ENCODE data around the gene SMG6. TPM values are rescaled to one million over a fixed set of nuclear protein-coding genes. Genes with fewer than 3 reads are reported as not detected.

SMG6 gene
- total RNA-seq, 2 donors from 2014 or later = 33.2 to 82.9 TPM

DNA sequence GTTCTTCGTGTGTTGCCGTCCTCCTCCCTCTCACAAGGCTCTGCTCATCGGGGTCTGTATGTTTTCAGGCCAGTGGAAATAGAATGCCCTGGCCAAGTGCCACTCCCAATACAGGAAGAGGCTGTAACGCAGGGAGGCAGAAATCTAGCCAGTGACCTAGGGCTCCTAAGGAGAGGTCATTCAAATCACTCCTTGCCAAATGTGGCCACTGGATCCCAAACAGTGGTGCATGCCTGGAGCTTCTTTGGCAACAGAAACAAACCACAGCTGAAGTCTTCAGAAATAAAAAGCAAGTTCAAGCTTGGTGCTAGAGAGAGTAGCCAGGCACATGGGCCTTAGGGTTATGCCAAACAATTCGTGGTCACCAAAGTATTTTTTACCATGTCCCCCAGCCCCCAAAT, 66.1 kb downstream of the SMG6 start:
- no peak for ATAC-seq (ENCODE audit: insufficient number of reproducible peaks, low FRiP score, low read depth)
- DNase-seq (ENCODE audit: low spot score) = no peak
- Histone ChIP-seq H3K4me1 (ENCODE audit: control insufficient read depth in 1 of 2, low read depth in 2 of 2) (peaks cover 43 to 79% of the 10 kb centered on the region in 2 donors), H3K9me3 (no peaks in the 10 kb centered on the region), H3K27me3 (replicated peaks; ENCODE audit: insufficient read depth) (no peaks in the 10 kb centered on the region), H3K4me3 (peak overlapping the region; percentile 51), H3K36me3 (no peaks in the 10 kb centered on the region), H3K27ac (peak overlapping the region; percentile 77 to 80)
- TF ChIP-seq, protein P1, sequence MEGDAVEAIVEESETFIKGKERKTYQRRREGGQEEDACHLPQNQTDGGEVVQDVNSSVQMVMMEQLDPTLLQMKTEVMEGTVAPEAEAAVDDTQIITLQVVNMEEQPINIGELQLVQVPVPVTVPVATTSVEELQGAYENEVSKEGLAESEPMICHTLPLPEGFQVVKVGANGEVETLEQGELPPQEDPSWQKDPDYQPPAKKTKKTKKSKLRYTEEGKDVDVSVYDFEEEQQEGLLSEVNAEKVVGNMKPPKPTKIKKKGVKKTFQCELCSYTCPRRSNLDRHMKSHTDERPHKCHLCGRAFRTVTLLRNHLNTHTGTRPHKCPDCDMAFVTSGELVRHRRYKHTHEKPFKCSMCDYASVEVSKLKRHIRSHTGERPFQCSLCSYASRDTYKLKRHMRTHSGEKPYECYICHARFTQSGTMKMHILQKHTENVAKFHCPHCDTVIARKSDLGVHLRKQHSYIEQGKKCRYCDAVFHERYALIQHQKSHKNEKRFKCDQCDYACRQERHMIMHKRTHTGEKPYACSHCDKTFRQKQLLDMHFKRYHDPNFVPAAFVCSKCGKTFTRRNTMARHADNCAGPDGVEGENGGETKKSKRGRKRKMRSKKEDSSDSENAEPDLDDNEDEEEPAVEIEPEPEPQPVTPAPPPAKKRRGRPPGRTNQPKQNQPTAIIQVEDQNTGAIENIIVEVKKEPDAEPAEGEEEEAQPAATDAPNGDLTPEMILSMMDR (IDR thresholded peaks at IDR 0.05) = no peak

- peak overlapping the region; percentile 24 to 80 for H3K27ac ChIP-seq
- TF ChIP-seq, protein P1 (IDR thresholded peaks at IDR 0.05) = peak; percentile 28
- H3K9me3 ChIP-seq = no peaks in the 10 kb centered on the region
- H3K36me3 ChIP-seq = no peaks in the 10 kb centered on the region
- H3K4me1 ChIP-seq (ENCODE audit: control insufficient read depth in 1 of 2, low read depth in 2 of 2) = peaks cover 52 to 94% of the 10 kb centered on the region in 2 donors
- DNase-seq (ENCODE audit: low spot score) (no peak), ATAC-seq (ENCODE audit: insufficient number of reproducible peaks, low FRiP score, low read depth) (no peak)
- no peak overlapping the region for H3K4me3 ChIP-seq
- no peaks in the 10 kb centered on the region for H3K27me3 ChIP-seq (replicated peaks; ENCODE audit: insufficient read depth)
Measured at GRCh38 chr17:2235792-2236366, 67.7 kb downstream of the SMG6 start.

GRCh38 chr17:2235265-2235664, 68.3 kb downstream of the SMG6 start:
- H3K27ac ChIP-seq = peak overlapping the region; percentile 24 to 80

DNA sequence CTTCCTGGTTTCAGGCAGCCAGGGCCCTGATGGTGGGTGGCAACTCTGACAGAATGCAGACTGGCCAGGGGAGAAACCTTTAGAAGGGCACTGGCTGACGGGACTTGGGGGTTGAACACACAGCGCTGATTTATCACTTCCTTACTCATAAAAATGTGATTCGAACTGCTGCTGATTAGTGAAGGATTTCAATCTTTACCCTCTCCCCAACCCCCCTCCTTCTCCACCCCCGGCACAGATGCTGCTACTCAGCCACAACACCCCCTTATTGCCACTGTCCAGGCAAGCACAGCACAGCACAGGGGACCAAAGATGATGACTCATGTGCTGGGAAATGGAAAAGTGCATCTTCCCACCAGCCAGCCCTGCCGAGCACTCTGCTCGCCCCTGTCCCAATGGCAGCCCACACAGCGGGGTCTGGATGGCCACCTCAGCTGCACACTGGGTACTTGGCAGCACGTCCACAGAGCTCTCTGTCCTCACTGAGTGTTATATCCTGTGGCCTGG, 70.1 kb downstream of the SMG6 start:
- Histone ChIP-seq H3K9me3 (no peaks in the 10 kb centered on the region), H3K4me3 (no peak overlapping the region)
- no peak for ATAC-seq (ENCODE audit: insufficient number of reproducible peaks, low FRiP score, low read depth)

More at GRCh38 chr17:2235265-2235664, 68.3 kb downstream of the SMG6 start:
- no peak overlapping the region for H3K4me3 ChIP-seq
- ATAC-seq (ENCODE audit: insufficient number of reproducible peaks, low FRiP score, low read depth) (no peak), DNase-seq (ENCODE audit: low spot score) (no peak)
- H3K36me3 ChIP-seq = no peaks in the 10 kb centered on the region
- no peaks in the 10 kb centered on the region for H3K9me3 ChIP-seq
- H3K4me1 ChIP-seq (ENCODE audit: control insufficient read depth in 1 of 2, low read depth in 2 of 2) = peaks cover 48 to 94% of the 10 kb centered on the region in 2 donors
- TF ChIP-seq, protein P1 (IDR thresholded peaks at IDR 0.05) = no peak
- H3K27me3 ChIP-seq (replicated peaks; ENCODE audit: insufficient read depth) = no peaks in the 10 kb centered on the region

DNA sequence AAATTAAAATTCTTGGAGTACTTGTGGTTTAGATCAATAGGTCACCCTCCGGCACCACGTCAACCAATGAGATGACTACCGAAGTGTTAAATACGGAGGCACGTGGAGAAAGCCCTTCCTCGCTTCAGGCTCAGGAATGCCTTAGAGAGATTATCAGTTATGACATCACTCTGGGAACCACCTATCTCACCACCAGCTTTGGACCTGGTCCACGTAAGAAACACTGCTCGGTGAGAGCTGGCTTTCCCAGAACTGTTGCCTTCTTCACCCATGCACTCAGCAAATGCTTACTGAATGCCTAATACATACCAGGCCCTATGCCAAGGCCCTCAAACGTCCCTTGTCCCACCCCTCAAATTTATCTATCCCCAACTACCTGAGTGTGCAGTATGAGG, 71.3 kb downstream of the SMG6 start:
- no peak overlapping the region for H3K4me3 ChIP-seq
- H3K4me1 ChIP-seq (ENCODE audit: control insufficient read depth in 1 of 2, low read depth in 2 of 2) = peaks cover 29 to 80% of the 10 kb centered on the region in 2 donors
- DNase-seq (ENCODE audit: low spot score) = no peak
- H3K9me3 ChIP-seq = no peaks in the 10 kb centered on the region
- TF ChIP-seq, protein P1 (IDR thresholded peaks at IDR 0.05) = no peak
- H3K27ac ChIP-seq = peak overlapping the region; percentile 29 to 51
- no peaks in the 10 kb centered on the region for H3K27me3 ChIP-seq (replicated peaks; ENCODE audit: insufficient read depth)
- ATAC-seq (ENCODE audit: insufficient number of reproducible peaks, low FRiP score, low read depth) = no peak
- H3K36me3 ChIP-seq = no peaks in the 10 kb centered on the region

More for the DNA sequence above, 70.1 kb downstream of the SMG6 start:
- no peaks in the 10 kb centered on the region for H3K27me3 ChIP-seq (replicated peaks; ENCODE audit: insufficient read depth)
- peak overlapping the region; percentile 29 to 51 for H3K27ac ChIP-seq
- H3K36me3 ChIP-seq = no peaks in the 10 kb centered on the region
- peaks cover 42 to 89% of the 10 kb centered on the region in 2 donors for H3K4me1 ChIP-seq (ENCODE audit: control insufficient read depth in 1 of 2, low read depth in 2 of 2)
- TF ChIP-seq, protein P1 (IDR thresholded peaks at IDR 0.05) = no peak
- DNase-seq (ENCODE audit: low spot score) = peak; percentile 25

Measured in thoracic aorta (tissue), 2 donors.